ENCODE data around the gene GTF2H4.

GRCh38 chr6:30939473-30939872, 31.5 kb downstream of the GTF2H4 start:
- TF ChIP-seq POLR2AphosphoS5 (IDR thresholded peaks at IDR 0.05; ENCODE audit: borderline replicate concordance, low read depth, low read length), result no peak
- no peak for TF ChIP-seq EZH2 (IDR thresholded peaks at IDR 0.05)
- no peak for TF ChIP-seq FOXP2 (optimal IDR thresholded peaks at IDR 0.05; ENCODE audit: control extremely low read depth, extremely low read length, insufficient read depth)
